PC-3 (cell line): Measurements from ENCODE around the gene RPS25.

ENCODE experiments used
- EZH2 ChIP-seq: fragments of 300-600 bp; sonication (generic); IDR thresholded peaks from one replicate; pipeline ENCODE4 v1.6.1; 2017; ENCODE audit warnings: antibody characterized with exemption, mild to moderate bottlenecking, low read length; ENCODE audit not compliant: unreplicated experiment
- TF ChIP-seq, protein P1 (sequence below): fragments of 300-600 bp; sonication (generic); conservative IDR thresholded peaks from 2 replicates; pipeline ENCODE4 v1.5.1; 2017; ENCODE audit warnings: antibody characterized with exemption, low read depth, mild to moderate bottlenecking, low read length

DNA sequence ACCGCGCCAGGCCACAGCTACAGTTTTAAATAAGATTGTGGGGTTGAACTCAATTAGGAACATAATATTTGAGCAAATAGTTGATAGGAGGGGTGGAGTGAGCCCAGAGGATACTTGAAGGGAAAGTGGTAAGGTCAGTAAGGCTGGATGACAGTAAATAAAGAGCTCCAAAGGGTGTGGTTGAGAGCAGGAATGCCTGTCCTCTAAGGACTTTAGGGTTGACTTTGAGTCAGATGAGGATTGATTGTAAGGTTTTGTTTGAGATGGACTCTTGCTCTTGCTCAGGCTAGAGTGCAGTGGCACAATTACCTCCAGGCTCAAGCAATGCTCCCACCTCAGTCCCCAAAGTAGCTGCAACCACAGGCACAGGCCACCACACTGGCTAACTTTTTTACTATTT, 44.2 kb downstream of the RPS25 start:
- TF ChIP-seq, protein P1, sequence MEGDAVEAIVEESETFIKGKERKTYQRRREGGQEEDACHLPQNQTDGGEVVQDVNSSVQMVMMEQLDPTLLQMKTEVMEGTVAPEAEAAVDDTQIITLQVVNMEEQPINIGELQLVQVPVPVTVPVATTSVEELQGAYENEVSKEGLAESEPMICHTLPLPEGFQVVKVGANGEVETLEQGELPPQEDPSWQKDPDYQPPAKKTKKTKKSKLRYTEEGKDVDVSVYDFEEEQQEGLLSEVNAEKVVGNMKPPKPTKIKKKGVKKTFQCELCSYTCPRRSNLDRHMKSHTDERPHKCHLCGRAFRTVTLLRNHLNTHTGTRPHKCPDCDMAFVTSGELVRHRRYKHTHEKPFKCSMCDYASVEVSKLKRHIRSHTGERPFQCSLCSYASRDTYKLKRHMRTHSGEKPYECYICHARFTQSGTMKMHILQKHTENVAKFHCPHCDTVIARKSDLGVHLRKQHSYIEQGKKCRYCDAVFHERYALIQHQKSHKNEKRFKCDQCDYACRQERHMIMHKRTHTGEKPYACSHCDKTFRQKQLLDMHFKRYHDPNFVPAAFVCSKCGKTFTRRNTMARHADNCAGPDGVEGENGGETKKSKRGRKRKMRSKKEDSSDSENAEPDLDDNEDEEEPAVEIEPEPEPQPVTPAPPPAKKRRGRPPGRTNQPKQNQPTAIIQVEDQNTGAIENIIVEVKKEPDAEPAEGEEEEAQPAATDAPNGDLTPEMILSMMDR = no peak
- no peak for TF ChIP-seq EZH2
